Neutrophil (primary cell): ENCODE results near the gene DAPK1.

Experiments used
- H3K27ac ChIP-seq: fragments of 200-600 bp; sonication (generic); 2 replicates; pipeline ENCODE4 v1.5.1; 2016; ENCODE audit warnings: mild to moderate bottlenecking, moderate library complexity
- H3K27me3 ChIP-seq: fragments of 200-600 bp; sonication (generic); 2 replicates; pipeline ENCODE4 v1.6.0; 2016; ENCODE audit warnings: mild to moderate bottlenecking
- H3K36me3 ChIP-seq: fragments of 200-600 bp; sonication (generic); 2 replicates; pipeline ENCODE4 v1.5.1; 2017
- H3K4me1 ChIP-seq, 2 experiments: fragments of 200-600 bp in 1 of 2; sonication (generic) in 1 of 2; 1 replicate in 1 of 2; 2 replicates in 1 of 2; pipeline versions ENCODE4 v1.5.1 to v1.6.1; 2013 to 2016; ENCODE audit warnings: low read depth in 1 of 2, low read length in 1 of 2, mild to moderate bottlenecking in 1 of 2, moderate library complexity in 1 of 2; ENCODE audit not compliant: control insufficient read depth in 1 of 2, insufficient read depth in 1 of 2
- H3K4me3 ChIP-seq, 2 experiments: fragments of 200-600 bp in 1 of 2; sonication (generic) in 1 of 2; 1 replicate in 1 of 2; 2 replicates in 1 of 2; pipeline ENCODE4 v1.5.1; 2013 to 2016; ENCODE audit warnings: low read depth in 1 of 2, low read length in 1 of 2, mild to moderate bottlenecking in 1 of 2, moderate library complexity in 1 of 2
- H3K9me3 ChIP-seq: fragments of 200-600 bp; sonication (generic); 2 replicates; pipeline ENCODE4 v1.5.1; 2016
- TF ChIP-seq, protein P1 (sequence below): fragments of 200-600 bp; sonication (generic); IDR thresholded peaks from 2 replicates; pipeline ENCODE4 v1.5.1; 2016; ENCODE audit warnings: antibody characterized with exemption

DAPK1 gene

DNA sequence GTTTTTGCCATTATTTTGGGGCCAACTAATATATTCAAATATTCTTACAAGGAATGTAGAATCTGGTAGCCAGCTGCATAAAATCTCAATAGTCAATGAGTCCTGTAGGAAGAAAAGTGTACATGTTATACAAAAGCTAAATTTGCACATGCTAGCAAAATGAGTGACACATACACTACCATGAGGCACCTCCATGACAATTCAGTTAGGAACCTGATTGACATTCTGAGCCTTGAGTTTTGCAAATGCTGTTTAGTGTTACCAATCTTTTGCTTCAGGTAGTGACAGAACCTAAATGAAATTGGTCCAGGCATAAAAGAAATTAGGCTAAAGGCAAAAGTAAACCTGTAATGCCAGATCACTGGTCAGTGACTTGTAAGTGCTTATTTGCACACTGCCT lies 6.8 kb upstream of the DAPK1 start:
- Histone ChIP-seq H3K27ac (no peak overlapping the region), H3K36me3 (no peaks in the 10 kb centered on the region), H3K4me3 (no peak overlapping the region), H3K9me3 (no peaks in the 10 kb centered on the region), H3K4me1 (no peaks in the 10 kb centered on the region), H3K27me3 (peaks cover 42% of the 10 kb centered on the region)
- TF ChIP-seq, protein P1, sequence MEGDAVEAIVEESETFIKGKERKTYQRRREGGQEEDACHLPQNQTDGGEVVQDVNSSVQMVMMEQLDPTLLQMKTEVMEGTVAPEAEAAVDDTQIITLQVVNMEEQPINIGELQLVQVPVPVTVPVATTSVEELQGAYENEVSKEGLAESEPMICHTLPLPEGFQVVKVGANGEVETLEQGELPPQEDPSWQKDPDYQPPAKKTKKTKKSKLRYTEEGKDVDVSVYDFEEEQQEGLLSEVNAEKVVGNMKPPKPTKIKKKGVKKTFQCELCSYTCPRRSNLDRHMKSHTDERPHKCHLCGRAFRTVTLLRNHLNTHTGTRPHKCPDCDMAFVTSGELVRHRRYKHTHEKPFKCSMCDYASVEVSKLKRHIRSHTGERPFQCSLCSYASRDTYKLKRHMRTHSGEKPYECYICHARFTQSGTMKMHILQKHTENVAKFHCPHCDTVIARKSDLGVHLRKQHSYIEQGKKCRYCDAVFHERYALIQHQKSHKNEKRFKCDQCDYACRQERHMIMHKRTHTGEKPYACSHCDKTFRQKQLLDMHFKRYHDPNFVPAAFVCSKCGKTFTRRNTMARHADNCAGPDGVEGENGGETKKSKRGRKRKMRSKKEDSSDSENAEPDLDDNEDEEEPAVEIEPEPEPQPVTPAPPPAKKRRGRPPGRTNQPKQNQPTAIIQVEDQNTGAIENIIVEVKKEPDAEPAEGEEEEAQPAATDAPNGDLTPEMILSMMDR: no peak

DNA sequence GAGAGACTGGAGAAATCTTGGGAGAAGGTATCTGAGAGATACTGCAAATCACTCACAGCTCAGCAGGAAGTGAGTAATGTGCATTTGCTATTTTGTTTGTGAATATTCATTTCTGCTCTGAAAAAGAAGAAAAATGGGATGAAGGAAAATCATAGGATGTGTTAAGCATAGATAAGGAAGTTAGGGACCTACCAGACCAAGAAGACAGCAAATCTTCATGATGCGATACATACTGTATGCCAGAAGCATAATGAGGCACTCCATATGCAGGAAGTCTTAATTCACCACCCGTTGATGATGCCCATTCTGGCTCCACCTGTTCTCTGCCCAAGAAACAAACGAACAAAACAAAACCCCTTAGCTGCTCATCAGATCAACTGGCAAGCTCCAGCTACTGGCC lies 6.1 kb upstream of the DAPK1 start:
- H3K4me1 ChIP-seq: no peaks in the 10 kb centered on the region
- H3K27ac ChIP-seq: no peak overlapping the region
- TF ChIP-seq, protein P1: no peak
- H3K27me3 ChIP-seq: peaks cover 48% of the 10 kb centered on the region
- no peaks in the 10 kb centered on the region for H3K9me3 ChIP-seq
- H3K36me3 ChIP-seq: no peaks in the 10 kb centered on the region
- no peak overlapping the region for H3K4me3 ChIP-seq

DNA sequence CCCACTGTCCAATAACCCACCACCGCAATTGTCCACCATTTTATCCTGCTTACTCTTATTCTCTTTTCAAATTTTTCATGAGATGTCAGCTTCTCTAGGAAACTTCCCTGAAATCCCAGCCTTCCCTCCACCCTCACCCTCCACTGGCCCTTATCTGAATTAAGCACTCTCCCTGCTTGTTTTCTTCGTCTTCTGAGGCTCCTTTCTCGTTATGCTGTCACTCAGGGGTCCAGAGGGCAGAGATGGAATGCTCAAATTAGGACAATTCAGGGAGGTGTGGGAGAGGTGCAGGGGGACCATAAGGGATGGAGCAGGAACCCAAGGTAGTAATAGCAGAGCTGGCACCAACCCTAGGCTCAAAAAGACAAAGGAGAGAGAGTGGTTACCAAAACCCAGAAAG lies 5.0 kb upstream of the DAPK1 start:
- H3K27ac ChIP-seq: no peak overlapping the region
- H3K4me1 ChIP-seq: peaks cover 6 to 8% of the 10 kb centered on the region in 2 experiments
- peaks cover 59% of the 10 kb centered on the region for H3K27me3 ChIP-seq
- no peaks in the 10 kb centered on the region for H3K9me3 ChIP-seq
- TF ChIP-seq, protein P1: no peak
- H3K36me3 ChIP-seq: no peaks in the 10 kb centered on the region
- no peak overlapping the region for H3K4me3 ChIP-seq

DNA sequence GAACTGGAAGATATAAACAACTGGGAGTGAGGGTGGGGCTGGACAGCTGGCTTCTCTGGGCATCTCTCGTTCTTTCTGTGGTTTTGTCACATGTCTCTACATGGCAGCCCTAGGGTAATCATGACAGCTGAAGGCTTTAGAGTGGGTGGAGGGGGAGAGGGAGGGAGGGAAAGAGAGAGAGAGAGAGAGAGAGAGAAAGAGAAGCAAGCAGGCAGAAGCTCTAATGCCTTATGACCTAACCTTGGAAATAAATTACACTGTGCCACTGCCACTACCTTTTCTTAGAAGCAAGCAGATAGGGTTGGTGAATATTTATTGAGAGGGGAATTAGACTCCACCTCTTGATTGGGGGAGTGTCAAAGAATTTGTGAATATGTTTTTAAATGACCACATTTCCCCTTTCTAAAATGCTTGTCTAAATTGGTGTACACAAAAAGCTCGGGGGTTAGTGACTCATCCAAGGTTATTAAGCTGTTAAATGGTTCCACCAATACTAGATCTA lies 2.6 kb upstream of the DAPK1 start:
- H3K4me1 ChIP-seq: peaks cover 24 to 31% of the 10 kb centered on the region in 2 experiments
- H3K27me3 ChIP-seq: peaks cover 80% of the 10 kb centered on the region
- H3K9me3 ChIP-seq: no peaks in the 10 kb centered on the region
- TF ChIP-seq, protein P1: no peak
- H3K27ac ChIP-seq: no peak overlapping the region
- no peaks in the 10 kb centered on the region for H3K36me3 ChIP-seq
- H3K4me3 ChIP-seq: no peak overlapping the region

DNA sequence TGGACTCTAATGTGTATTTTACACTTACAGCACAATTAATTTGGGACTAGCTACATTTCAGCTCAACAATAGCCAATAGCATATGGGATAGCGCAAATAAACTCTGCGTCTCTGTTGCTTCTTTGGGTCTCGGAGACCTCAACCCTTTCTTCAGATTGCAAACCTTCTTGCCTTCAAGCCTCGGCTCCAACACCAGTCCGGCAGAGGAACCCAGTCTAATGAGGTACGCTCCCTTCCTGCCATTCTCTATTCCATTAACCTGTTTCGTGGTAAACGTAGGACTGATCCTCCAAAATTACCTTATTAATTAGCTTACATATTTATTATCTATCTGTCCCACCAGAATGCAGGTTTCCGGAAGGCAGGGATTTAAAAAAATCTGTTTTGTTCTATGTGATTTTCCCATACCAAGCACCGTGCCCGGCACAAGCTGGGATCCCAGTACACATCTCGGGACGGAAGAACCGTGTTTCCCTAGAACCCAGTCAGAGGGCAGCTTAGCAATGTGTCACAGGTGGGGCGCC lies 525 bp upstream of the DAPK1 start:
- H3K27me3 ChIP-seq: peaks cover 73% of the 10 kb centered on the region
- H3K27ac ChIP-seq: no peak overlapping the region
- H3K36me3 ChIP-seq: no peaks in the 10 kb centered on the region
- TF ChIP-seq, protein P1: no peak
- peak overlapping the region; percentile 68 to 85 for H3K4me3 ChIP-seq
- H3K4me1 ChIP-seq: peaks cover 43 to 44% of the 10 kb centered on the region in 2 experiments
- H3K9me3 ChIP-seq: no peaks in the 10 kb centered on the region
